Muscle of back (tissue), 13 donors: ENCODE results near the gene SLC6A16. TPM values are rescaled to one million over a fixed set of nuclear protein-coding genes. Genes with fewer than 3 reads are reported as not detected.
"Not testable (repeated sequence)": the region's sequence is repeated elsewhere in the genome, so short reads cannot be mapped to it uniquely, and the experiment has no call there.

Source experiments
- DNase-seq, 3 donors: peaks; one replicate each; pipeline versions ENCODE4 v3.0.0 to v3.0.0-alpha.2; 2013
- long read RNA-seq, 9 donors: transcript quantifications; one replicate each; lab custom pipeline, GENCODE V29; 2026
- polyA plus RNA-seq, 10 donors: library from polyadenylated mRNA; unstranded; fragments of 120-200 nt; gene quantifications; one replicate each; pipeline ENCODE4 v1.2.1, GENCODE V29; 2013; ENCODE audit not compliant: insufficient read length in 10 of 10

Gene SLC6A16
- polyA plus RNA-seq: 1 to 10 TPM in 7 of 10 donors, under 1 TPM in 3; 0.68 to 2.7 (median 2.0) TPM
- long read RNA-seq, donor 1: 0 reads
- long read RNA-seq, donor 2: 0 reads
- long read RNA-seq, donor 3: 0 reads
- long read RNA-seq, donor 4: 0 reads
- long read RNA-seq, donor 5: 0 reads
- long read RNA-seq, donor 6: 0 reads
- long read RNA-seq, donor 7: 0 reads
- long read RNA-seq, donor 8: 0 reads
- long read RNA-seq, donor 9: 0 reads

GRCh38 chr19:49324801-49325576 is at the start of gene SLC6A16:
TSS of gene SLC6A16 (minus strand) at chr19:49325191. CDS start at chr19:49311347, 13,844 bp downstream.
- no peak for DNase-seq

- not testable (repeated sequence) for DNase-seq
Observed at GRCh38 chr19:49373174-49373573, 48.2 kb upstream of the SLC6A16 start.

GRCh38 chr19:49371184-49371583 is 46.2 kb upstream of the SLC6A16 start:
- no peak for DNase-seq

GRCh38 chr19:49368711-49369358 is 43.8 kb upstream of the SLC6A16 start:
- DNase-seq: no peak

DNA sequence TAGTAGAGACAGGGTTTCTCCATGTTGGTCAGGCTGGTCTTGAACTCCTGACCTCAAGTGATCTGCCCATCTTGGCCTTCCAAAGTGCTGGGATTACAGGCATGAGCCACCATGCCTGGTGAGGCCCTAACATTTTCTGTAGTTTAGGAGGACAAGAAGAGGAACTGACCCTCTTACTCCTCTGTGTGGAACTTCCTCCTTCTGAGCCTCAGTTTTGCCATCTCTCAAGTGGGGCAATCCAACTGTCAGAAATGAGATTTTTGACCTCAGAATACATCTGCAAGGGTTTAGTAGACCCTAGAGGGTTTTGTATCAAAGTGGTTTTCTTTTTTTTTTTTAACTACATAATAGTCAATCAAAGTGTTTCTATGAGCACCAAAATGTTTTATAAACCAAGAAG is 41.1 kb upstream of the SLC6A16 start:
- no peak for DNase-seq

- DNase-seq: peak in 1 of 3 donors; percentile 26
Observed at GRCh38 chr19:49364083-49364737, 39.2 kb upstream of the SLC6A16 start.

DNA sequence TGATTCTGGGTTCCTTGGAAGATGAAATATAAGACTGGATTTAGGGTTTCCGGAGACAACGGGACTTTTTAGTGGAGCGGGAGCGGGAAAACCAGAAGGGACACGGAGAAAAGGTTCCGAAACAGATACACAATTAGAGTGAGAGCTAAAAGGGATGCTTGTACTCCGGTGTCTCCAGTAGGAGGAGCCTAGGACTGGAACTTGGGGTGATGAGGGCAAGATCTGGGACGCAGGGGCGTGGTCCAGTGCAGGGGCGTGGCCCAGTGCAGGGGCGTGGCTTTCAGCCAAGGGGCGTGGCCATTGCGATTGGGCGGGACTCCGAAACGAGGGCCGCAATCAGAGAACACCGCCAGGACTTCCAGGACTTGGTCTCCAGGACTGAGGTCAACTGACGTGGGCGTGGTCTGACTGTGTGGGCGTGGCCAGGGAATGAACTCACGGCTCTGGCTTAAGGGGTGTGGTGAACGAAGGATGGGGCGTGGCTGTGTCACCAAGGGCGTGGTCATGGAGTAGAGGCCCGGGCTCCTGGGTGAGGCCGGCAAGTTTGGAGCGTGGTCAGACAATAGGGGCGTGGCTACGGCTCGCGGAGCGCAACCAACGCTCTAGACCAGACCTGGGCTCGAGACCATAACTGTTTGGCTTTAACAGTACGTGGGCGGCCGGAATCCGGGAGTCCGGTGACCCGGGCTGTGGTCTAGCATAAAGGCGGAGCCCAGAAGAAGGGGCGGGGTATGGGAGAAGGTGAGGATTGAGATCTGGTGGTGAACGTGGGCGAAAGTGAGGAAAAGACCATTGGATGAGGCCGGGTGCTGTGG is 38.5 kb upstream of the SLC6A16 start, which contains the start of gene DKKL1:
Gene DKKL1 (plus strand): TSS at position 610 of the 815 bp plus-strand sequence. CDS start 122 bp downstream, at position 732.
- peak; percentile 95 to 97 (median 97) for DNase-seq

DNA sequence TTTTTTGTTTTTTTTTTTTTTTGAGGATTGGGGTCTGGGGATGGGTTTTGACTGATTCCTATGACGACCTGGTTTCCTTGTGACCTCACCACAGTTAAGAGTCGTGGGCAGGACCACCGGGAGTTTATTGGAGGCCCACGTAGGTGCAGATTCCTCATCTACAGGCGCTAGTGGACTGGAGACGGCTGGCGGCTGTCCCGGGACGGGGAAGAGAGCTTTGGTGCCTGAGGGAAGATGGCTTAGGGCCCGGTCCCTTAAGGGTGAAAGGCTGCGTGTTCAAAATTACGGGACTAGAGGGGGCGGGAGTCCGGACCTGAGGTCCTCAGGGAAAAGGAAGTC is 37.9 kb upstream of the SLC6A16 start:
- DNase-seq: no peak

GRCh38 chr19:49362048-49362928 is 37.3 kb upstream of the SLC6A16 start, which contains the start of gene TEAD2:
TSS of gene TEAD2 (minus strand) at chr19:49362416. CDS start at chr19:49360075, 2,341 bp downstream.
- peak; percentile 70 to 95 (median 87) for DNase-seq

- DNase-seq: peak; percentile 91 to 96 (median 95)
Observed at GRCh38 chr19:49361438-49362047, 36.6 kb upstream of the SLC6A16 start.

DNA sequence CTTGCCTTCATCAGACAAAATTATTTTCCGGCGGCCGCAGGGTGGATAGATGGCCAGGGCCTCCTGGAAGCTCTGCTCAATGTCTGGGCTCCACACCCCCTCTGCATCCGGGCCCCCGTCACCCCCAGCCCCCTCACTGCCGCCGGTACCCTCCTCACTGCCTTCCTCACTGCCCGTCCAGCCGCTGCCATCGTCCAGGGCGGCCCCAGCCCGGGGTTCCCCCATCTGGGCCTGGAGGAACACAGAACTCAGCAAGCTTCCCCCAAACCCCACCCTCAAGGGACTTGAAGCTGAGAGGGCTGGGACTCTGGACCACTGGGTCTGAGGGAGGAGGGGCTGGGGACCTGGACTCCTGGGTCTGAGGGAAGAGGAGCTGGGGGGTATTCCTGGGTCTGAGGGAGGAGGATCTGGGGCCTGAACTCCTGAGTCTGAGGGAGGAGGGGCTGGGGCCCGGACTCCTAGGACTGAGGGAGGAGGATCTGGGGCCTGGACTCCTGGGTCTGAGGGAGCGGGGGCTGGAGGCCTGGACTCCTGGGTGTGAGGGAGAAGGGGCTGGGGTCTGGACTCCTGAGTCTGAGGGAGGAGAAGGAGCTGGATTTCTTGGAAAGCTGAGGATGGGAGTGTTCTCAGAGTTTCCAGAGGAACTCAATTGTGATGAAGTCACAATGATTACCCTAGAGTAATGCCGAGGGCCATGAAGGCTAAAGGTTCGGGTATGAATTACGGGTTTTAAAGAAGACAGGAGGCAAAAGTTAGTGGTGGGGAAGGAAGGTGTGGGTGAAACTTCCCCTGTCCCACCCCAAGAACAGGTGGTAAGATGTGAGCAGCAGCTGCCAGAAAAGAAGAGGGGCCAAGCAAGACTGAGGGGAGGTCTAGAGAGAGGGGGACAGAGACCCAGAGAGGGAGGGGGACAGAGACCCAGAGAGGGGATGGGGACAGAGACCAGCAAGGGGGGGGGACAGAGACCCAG is 35.1 kb upstream of the SLC6A16 start:
- peak in 1 of 3 donors; percentile 68 for DNase-seq

- DNase-seq: no peak
Observed at GRCh38 chr19:49357186-49357585, 32.2 kb upstream of the SLC6A16 start.

DNA sequence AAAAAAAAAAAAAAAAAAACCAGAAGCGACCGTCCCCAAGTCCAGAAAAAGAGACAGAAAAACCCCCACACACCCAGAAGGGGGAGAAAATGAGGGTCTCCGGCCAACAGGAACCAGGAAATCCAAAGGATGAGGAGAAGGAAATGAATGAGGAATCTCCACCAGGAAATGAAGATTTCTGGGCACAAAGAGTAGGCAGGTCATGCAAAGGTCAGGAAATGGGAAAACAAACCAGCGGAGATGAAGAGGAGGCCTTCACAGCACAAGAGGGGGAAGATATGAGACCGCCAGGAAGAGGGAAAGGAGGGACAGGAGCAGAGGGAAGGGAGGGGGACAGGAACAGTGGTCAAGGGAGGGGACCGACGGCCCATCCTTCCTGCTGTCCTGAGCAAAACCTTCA is 31.4 kb upstream of the SLC6A16 start:
- DNase-seq: peak in 1 of 3 donors; percentile 45

DNA sequence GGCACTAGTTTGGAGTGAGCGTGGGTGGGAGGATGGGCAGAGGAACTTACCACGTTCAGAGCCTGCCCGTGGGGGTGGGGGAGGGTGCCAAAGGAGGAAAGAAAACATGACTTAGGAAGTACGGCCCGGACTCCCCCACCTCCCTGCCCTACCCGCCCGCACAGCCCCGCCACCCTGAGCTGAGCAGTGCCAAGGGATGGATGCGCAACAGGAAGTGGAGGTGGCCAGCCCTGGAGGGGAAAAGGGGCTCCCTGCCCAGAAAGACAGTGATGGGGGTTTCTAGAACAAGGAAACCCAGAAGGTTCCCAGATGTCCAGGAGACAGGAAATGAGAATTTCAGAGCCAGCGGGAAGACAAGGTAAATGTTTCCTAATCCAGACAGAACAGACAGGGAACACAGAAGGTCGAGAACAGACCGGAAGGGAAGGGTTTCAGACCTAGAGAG is 30.9 kb upstream of the SLC6A16 start:
- DNase-seq: peak in 1 of 3 donors; percentile 61

DNA sequence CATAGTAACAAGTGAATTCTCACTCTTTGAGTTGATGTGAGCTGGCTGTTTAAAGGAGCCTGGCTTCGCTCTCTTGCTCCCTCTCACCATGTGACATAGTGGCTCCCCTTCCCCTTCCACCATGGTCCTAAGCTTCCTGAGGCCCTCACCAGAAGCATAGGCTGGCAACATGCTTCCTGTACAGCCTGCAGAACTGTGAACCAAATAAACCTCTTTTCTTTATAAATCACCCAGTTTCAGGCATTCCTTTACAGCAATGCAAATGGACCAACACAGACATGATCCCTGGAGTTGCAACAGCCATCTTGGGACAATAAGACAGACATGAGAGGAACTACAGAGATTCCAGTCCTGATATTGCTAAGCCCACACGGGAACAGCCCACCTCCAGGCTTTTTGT is 24.6 kb upstream of the SLC6A16 start:
- no peak for DNase-seq

DNA sequence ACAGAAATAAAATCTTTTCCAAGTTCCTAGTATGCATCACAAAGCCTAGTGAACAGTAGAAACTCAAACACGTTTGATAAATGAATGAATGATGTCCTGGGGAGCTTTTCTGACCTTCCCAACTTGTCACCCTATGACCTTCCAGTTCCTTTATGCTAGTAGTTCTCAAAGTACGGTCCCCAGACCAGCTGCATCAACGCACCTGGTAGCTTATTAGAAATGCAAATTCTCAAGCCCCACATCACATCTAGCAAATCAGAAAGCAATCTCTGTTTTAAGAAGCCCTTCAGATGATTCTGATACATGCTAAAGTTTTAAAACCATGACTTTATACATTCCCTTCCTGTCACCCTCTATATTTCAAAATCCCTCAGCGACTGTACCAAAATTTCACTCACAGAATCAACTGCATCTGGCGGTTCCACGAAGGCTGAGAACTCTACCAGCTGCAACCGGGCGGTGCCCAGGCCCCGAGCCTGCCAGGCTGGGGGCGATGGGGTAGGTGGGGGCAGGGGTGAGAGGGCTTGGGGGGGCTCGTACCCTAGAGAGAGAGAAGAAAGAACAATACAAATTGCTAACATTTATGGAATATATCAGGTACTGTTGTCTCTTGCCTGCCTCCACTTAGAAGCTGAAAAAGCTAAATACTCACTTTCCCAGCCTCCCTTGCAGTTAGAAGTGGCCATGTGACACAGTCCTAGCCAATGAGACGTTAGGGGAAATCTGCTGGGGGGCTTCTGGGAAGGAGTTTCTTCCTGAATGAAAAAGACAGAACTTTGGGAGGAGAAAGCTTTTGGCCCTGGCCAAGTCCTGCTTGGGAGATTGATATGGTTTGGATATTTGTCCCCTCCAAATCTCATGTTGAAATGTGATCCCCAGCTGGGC is 23.6 kb upstream of the SLC6A16 start:
- no peak for DNase-seq

DNA sequence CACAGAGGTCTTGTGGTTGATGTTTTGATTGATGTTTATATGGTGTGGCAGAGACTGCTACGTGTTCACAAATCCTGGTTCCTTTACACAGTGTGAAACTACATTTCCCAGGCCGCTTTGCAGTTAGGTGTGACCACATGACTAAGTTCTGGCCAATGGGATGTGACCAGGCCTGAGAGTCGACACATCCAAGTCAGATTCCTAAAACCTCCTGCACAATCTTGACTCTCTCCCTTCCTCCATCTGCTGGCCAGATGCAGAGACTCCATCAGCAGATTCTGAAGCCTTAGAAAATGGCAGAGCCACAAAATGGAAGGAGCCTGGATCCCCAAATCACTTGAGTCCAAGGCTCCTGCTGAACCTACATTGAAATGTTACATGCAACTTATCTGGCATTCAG is 22.8 kb upstream of the SLC6A16 start:
- DNase-seq: peak in 1 of 3 donors; percentile 69
